NCI-H2196 (cell line): ENCODE measurements around the gene PSMB4.
"Not testable (repeated sequence)": the region's sequence is repeated elsewhere in the genome, so short reads cannot be mapped to it uniquely, and the experiment has no call there.

Experiments
- DNase-seq: peaks from one replicate; lab custom pipeline; 2025; ENCODE audit not compliant: unreplicated experiment; lab: John Stamatoyannopoulos, UW

The PSMB4 gene

DNA sequence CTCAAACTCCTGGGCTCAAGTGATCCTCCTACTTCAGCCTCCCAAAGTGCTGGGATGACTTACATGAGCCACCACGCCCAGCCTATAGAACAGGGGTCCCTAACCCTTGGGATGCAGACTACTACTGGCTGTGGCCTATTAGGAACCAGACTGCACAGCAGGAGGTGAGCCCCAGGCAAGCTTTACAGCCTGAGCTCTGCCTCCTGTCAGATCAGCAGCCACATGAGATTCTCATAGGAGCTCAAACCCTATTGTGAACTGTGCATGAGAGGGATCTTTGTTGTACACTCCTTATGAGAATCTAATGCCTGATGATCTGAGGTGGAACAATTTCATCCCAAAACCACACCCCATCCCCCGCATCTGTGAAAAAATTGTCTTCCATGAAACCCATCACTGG lies 13.4 kb upstream of the PSMB4 start:
- no peak for DNase-seq

DNA sequence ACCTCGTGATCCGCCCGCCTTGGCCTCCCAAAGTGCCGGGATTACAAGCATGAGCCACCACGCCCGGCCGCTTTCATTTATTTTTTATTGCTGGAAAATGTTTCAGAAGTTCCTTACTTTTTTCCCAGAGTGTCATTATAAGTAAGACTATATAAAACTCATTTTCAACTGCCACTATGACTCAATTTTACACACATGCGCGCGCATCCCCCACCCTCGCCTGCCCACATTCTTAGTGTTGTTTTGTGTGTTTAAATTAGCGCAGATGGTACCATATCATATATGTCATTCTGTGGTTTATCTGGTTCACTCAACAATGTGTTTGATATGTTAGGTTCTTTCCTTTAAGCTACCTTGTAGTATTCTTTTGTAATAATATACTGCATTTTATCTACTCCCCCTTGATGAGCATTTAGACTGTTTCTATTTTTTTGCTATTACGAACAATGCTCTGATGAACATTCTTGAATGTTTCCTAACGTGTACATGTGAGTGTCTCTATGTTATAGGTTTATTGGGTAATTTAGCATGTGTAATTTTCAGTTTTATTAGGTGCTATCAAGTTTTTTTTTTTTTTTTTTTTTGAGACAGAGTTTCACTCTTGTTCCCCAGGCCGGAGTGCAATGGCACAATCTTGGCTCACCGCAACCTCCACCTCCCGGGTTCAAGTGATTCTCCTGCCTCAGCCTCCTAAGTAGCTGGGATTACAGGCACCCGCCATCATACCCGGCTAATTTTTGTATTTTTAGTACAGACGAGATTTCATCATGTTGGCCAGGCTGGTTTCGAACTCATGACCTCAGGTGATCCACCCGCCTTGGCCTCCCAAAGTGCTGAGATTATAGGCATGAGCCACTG lies 8.9 kb upstream of the PSMB4 start:
- DNase-seq, result not testable (repeated sequence)

- DNase-seq, result no peak
Observed at GRCh38 chr1:151391079-151391563, 8.3 kb upstream of the PSMB4 start.

DNA sequence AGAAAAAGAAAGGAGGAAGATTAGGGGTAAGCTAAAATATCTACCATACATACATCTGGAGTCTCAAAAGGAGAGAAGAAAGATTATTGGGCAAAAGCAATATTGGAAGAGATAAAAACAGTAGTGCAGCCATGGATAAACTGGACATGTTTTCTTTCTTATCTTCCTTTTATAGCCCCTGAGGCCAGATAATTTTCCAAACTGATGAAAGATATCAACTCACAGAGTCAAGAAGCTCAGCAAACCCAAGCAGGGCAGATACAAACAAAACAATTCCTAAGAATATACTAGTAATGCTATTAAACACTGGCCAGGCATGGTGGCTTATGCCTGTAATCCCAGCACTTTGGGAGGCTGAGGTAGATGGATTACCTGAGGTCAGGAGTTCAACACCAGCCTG lies 5.8 kb upstream of the PSMB4 start:
- DNase-seq, result no peak

GRCh38 chr1:151396265-151396664 lies 3.1 kb upstream of the PSMB4 start:
- not testable (repeated sequence) for DNase-seq

- DNase-seq, result no peak
Observed at GRCh38 chr1:151401125-151401788, 1.9 kb downstream of the PSMB4 start.

DNA sequence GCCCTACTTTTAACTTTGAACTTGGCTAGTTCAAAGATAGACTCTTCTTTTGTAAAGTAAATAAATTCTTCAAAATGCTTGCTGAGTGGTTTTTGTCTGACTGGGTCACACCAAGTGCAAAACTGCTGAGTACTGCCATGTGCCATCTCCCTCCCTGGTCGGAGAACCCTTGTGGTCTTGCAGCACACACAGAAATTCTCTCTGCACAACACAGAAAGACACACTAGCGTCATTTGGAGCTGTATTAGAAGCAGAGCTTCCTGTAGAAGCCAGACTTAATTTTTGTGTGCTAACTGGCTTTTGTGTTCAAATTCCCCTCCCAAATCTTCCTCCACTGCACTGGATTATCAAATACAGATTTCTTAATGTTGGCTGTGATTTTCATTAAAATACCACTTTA lies 2.5 kb downstream of the PSMB4 start:
- DNase-seq, result no peak

DNA sequence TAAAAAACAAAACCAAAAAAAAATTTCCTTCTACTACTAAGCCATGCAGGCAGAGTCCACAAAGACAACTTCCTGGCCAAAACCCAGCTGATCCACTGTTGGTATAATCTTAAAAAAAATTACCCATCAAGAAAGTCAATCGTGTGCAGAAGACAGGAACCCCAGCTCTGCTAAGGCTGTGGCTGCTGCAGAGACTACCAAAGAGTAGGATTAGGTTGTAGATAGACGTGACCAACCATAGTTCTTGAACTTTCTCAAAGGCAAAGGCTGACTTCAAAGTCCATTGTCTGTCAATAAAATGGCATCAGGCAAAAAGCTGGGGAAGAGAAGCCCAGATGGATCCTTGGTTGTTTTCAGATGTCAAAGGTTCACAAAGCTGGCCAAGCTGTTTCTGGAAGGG lies 3.4 kb downstream of the PSMB4 start:
- no peak for DNase-seq

DNA sequence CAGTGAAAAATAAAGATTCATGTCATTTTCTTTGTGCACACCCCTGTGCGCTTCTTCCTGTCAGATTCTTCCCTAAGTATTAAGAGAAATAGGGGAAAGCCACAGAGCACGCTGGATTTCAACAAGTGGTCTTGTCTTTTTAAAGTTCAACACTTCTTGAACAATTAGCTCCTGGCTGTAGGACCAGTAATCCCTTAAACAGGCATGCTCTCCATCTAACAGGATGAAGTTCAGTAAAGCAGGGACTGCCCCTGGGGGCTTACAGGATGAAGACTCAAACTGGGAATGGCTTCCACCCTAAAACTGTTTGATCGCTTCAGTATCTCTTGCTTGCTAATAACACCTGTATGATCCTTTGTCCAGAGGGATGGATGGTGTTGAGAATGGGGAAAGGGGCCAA lies 4.2 kb downstream of the PSMB4 start:
- DNase-seq, result no peak

DNA sequence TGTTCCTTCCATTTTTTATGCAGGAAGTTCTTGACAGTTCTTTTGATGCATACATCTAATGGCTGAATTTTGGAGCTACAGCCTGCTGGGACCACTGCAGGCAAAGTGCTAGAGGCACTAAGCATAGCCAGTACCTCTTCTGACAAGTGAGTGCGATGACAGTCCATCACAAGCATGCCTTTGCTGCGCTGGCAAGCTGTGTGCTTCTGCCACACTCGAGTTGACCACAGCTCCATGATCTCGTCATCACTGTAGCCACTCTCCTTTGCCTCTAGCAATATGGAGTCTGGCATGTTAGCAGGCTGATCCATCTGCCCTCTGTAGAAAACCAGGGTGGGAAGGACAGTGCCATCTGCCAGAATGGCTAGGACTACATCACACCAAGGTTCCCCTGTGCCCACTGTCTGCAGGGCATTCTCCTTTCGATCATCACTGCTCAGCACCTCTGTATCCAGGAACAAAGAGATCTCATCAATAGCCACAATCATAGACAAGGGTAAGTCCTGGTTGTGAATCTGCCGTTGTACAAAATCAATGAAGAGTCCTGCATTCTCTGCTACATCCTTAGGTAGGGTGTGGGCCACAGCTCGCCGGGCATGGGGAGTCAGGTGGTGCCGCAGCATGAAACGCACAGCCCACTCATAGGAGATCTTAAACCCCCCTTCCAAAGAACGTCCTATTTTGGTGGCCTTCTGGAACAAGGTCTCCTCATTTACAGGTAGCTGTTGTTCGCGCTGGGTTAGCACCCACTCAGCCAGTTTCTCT lies 6.0 kb downstream of the PSMB4 start:
- DNase-seq, result no peak

DNA sequence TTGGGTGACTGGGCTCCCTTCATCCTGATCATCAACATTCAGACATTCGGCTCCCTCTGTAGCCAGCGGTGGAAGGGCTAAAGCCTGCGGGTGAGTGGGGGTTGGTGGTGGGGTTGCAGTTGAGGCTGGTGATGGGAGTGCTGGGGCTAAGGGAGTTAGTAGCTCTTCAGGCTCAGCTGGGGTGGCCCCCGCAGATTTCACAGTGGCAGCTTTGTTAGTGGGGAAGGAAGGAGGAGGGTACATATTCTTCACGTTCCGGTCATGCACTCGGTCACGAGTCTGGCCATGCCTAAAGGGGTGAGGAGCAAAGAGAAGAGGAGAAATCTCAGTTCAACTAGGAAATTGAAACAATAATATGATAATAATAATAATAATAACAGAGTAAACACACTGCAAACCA lies 6.8 kb downstream of the PSMB4 start:
- no peak for DNase-seq

DNA sequence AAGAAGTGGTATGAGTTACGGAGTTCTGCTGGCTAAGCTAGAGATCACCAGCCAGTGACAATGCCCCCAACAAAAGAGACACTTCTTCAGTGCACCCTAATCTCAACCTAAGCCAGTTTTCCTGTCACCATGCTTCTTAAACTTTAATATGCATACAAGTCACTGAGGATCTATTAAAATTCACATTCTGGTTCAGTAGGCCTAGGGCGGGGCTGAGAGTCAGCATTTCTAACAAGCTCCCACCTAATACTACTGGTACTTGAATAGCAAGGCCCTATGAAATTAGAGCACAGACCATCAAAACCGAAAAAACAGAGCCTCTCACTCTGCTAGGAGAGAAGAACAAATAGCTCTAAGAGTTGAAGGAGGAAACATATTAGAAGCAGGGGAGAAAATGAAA lies 7.9 kb downstream of the PSMB4 start:
- no peak for DNase-seq

DNA sequence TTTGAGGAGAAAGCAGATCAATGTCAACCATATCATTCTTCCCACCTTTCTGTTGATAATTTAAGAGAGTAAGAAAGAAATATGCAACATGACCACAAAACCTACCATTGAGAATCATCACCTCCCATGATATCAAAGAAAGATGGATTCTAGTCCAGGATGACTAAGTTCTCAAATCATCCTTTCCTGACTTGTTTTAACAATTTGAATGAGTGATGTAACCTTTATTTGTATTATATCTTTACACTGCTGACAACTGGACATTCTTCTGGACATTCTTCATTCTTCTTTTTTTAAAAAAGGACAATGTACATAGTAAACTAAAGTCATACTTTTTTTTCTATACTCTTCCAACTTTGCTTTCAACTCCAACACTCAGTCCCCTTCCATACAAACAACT lies 9.5 kb downstream of the PSMB4 start:
- no peak for DNase-seq

- DNase-seq, result no peak
Observed at GRCh38 chr1:151411884-151412283, 12.5 kb downstream of the PSMB4 start.

- no peak for DNase-seq
Observed at GRCh38 chr1:151416231-151416630, 16.9 kb downstream of the PSMB4 start.

DNA sequence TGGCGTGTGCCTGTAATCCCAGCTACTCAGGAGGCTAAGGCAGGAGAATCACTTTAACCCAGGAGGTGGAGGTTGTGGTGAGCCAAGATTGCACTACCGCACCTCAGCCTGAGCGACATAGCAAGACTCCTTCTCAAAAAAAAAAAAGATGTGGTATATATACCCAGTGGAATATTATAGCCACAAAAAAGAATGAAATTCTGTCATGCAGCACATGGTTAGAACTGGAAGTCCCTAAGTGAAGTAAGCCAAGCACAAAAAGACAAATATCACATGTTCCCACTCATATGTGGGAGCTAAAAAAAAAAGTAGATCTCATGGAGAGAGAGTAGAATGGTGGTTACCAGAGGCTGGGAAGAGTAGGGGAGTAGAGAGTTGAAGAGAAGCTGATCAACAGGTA lies 18.7 kb downstream of the PSMB4 start:
- no peak for DNase-seq

GRCh38 chr1:151419819-151420218 lies 20.4 kb downstream of the PSMB4 start:
- DNase-seq, result no peak

GRCh38 chr1:151425103-151425502 lies 25.7 kb downstream of the PSMB4 start:
- DNase-seq, result no peak

GRCh38 chr1:151428068-151428467 lies 28.7 kb downstream of the PSMB4 start:
- DNase-seq, result no peak

DNA sequence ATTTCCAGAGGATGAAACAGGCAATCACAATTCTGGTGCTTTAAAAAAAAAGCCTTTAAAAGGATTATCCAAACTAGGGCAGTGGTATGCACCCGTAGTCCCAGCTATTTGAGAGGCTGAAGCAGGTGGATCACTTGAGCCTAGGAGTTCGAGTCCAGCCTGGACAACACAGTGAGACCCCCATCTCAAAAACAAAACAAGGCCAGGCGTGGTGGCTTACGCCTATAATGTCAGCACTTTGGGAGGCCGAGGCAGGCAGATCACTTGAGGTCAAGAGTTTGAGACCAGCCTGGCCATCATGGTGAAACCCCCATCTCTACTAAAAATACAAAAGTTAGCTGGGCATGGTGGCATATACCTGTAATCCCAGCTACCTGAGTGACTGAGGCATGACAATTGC lies 34.5 kb downstream of the PSMB4 start:
- not testable (repeated sequence) for DNase-seq

DNA sequence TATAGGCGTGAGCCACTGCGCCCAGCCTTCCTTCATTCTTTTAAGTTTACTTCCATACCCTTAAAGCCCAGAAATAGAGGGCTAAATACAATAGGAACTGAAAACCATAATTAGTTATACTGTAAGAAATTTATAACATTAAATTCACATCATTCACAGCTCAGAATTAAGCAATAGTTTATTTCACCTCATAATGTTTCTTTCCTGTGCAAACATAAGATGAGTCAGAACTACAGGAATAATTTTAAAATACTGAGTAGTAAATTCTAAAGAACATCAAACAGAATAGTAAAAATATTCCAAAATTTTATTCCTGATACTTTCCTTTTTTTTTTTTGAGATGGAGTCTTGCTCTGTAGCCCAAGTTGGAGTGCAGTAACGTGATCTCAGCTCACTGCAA lies 35.8 kb downstream of the PSMB4 start:
- DNase-seq, result no peak

DNA sequence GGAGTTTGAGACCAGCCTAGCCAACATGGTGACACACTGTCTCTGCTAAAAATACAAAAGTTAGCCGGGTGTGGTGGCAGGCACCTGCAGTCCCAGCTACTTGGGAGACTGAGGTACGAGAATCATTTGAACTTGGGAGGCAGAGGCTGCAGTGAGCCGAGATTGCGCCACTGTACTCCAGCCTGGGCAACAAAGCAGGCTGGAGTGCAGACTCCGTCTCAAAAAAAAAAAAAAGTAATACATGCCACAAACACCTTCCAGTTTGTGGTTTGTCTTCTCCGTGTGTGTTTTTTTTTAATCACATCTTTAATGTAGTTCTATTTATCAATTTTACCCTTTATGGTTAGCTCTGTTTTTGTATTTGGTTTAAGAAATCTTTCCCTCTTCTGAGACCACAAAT lies 37.6 kb downstream of the PSMB4 start:
- DNase-seq, result no peak
